C4-2B (cell line): Measurements from ENCODE around the gene PLAC9.

ENCODE experiments used
- H3K27ac ChIP-seq: fragments of 450-650 bp; 2 replicates; pipeline ENCODE4 v1.5.1; 2017
- CTCF ChIP-seq: fragments of 450-650 bp; conservative IDR thresholded peaks from 2 replicates; pipeline ENCODE4 v1.5.1; 2017; ENCODE audit warnings: mild to moderate bottlenecking
- ZFX ChIP-seq: fragments of 450-650 bp; IDR thresholded peaks from 2 replicates; pipeline ENCODE4 v1.6.1; 2017

The PLAC9 gene

GRCh38 chr10:80158126-80158525 lies 25.6 kb downstream of the PLAC9 start:
- no peak overlapping the region for H3K27ac ChIP-seq
- TF ChIP-seq CTCF (no peak), ZFX (no peak)

DNA sequence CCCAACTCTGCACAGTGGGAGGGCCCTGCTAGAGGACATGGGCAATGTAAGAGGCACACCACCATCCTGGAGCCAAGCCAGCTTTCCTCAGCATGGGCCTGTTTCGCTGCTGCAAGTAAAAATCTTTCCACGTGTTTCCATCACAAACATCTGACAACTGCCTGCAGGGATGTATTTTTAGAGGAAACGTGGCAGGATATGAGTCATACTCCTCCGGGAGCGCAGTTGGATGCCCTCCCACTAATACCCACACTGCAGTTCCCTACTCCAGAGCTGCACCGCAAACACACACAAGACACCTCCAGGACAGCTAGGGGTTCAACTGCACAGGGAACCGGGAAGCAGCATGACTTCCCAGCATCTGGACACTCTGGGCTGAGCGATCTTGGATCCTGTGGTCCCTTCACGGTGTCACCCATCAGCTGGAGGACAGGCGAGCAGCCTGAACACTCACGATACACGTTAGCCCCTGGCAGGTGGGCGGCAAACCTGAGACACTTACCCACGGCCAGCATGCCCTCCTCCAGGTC lies 26.1 kb downstream of the PLAC9 start:
- H3K27ac ChIP-seq, result no peak overlapping the region
- TF ChIP-seq CTCF (no peak), ZFX (no peak)

DNA sequence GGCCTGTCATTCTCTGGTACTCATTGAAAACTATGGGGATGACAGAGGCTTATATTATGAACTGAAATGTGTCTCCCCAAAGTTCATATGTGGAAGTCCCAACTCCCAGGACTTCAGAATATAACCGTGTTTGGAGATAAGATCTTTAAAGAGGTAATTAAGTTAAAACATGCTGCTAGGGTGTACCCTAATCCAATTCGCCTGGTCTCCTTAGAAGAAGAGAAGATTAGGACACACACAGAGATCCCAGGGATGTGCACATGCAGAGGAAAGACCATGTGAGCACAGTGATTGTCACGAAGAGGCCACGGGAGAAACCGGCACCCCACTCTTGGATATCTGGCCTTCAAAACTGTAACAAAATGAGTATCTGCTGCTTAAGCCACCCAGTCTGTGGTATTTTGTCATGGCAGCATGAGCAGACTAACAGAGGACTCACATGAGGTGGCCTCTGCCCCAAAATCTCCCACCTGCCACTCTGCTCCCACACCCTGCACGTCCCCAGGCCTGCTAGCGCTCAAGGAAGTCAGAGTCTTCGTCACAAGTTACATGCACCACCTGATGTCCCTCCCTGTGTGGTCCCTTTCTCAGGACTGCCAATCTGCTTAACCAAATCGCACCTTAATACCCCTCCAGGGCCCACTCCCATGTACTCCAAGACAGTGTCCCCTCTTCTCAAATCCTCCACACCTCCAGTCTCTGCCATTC lies 26.8 kb downstream of the PLAC9 start:
- no peak overlapping the region for H3K27ac ChIP-seq
- no peak for TF ChIP-seq CTCF
- no peak for TF ChIP-seq ZFX

- TF ChIP-seq ZFX (no peak), CTCF (no peak)
- H3K27ac ChIP-seq, result no peak overlapping the region
Observed at GRCh38 chr10:80160361-80161320, 28.1 kb downstream of the PLAC9 start.

GRCh38 chr10:80161321-80162083 lies 29.0 kb downstream of the PLAC9 start:
- no peak overlapping the region for H3K27ac ChIP-seq
- TF ChIP-seq CTCF (no peak), ZFX (no peak)

- no peak overlapping the region for H3K27ac ChIP-seq
- TF ChIP-seq CTCF (no peak), ZFX (no peak)
Observed at GRCh38 chr10:80163741-80164341, 31.3 kb downstream of the PLAC9 start.
